Measurements from ENCODE around the gene ACTRT2.

Gene ACTRT2

GRCh38 chr1:3019516-3020051 lies 1.7 kb upstream of the ACTRT2 start:
- DNase-seq = no peak

GRCh38 chr1:3020263-3020909 lies 881 bp upstream of the ACTRT2 start:
- no peak for DNase-seq

GRCh38 chr1:3021801-3022401 lies 634 bp downstream of the ACTRT2 start:
- no peak for DNase-seq

- DNase-seq = no peak
These were observed 1.3 kb downstream of the ACTRT2 start for GRCh38 chr1:3022511-3022973.

- DNase-seq = no peak
These were observed 1.7 kb downstream of the ACTRT2 start for GRCh38 chr1:3022976-3023375.

GRCh38 chr1:3024019-3024418 lies 2.8 kb downstream of the ACTRT2 start:
- no peak for DNase-seq

- DNase-seq = no peak
These were observed 3.3 kb downstream of the ACTRT2 start for GRCh38 chr1:3024588-3024987.

GRCh38 chr1:3026124-3026523 lies 4.9 kb downstream of the ACTRT2 start:
- no peak for DNase-seq

GRCh38 chr1:3026581-3027391 lies 5.5 kb downstream of the ACTRT2 start:
- DNase-seq = no peak

- no peak for DNase-seq
These were observed 6.5 kb downstream of the ACTRT2 start for GRCh38 chr1:3027611-3028371.

GRCh38 chr1:3028531-3029282 lies 7.4 kb downstream of the ACTRT2 start:
- no peak for DNase-seq

- DNase-seq = no peak
These were observed 8.3 kb downstream of the ACTRT2 start for GRCh38 chr1:3029481-3029961.

GRCh38 chr1:3029991-3030662 lies 8.9 kb downstream of the ACTRT2 start:
- DNase-seq = no peak

- DNase-seq = no peak
These were observed 9.6 kb downstream of the ACTRT2 start for GRCh38 chr1:3030663-3031381.

GRCh38 chr1:3031401-3032221 lies 10.3 kb downstream of the ACTRT2 start:
- DNase-seq = no peak

GRCh38 chr1:3032371-3033039 lies 11.2 kb downstream of the ACTRT2 start:
- no peak for DNase-seq

GRCh38 chr1:3033040-3033789 lies 11.9 kb downstream of the ACTRT2 start:
- DNase-seq = no peak

- no peak for DNase-seq
These were observed 12.5 kb downstream of the ACTRT2 start for GRCh38 chr1:3033790-3034090.

- DNase-seq = no peak
These were observed 12.9 kb downstream of the ACTRT2 start for GRCh38 chr1:3034162-3034561.

All from SHP77 treated with DMSO at 0.1 percent for 48 hours (cell line).